HAP-1 (cell line): ENCODE measurements around the gene CFAP251.

Source experiments
- DNase-seq, 2 experiments: peaks; one replicate each; pipeline ENCODE4 v3.0.0-alpha.2; 2016 to 2020; ENCODE audit warnings: low spot score in 2 of 2
- H3K27me3 ChIP-seq: fragments of 250-450 bp; sonication (Bioruptor Pico); 2 replicates; pipeline ENCODE4 v1.5.1; 2020; ENCODE audit warnings: low read depth, mild to moderate bottlenecking, moderate library complexity
- H3K36me3 ChIP-seq: fragments of 250-450 bp; sonication (Bioruptor Pico); replicated peaks from 2 replicates; pipeline ENCODE4 v1.5.1; 2020; ENCODE audit warnings: mild to moderate bottlenecking
- H3K4me1 ChIP-seq: fragments of 250-450 bp; sonication (Bioruptor Pico); 2 replicates; pipeline ENCODE4 v1.5.1; 2020; ENCODE audit warnings: mild to moderate bottlenecking
- H3K4me3 ChIP-seq: fragments of 250-450 bp; sonication (Bioruptor Pico); 2 replicates; pipeline ENCODE4 v1.5.1; 2020; ENCODE audit warnings: mild to moderate bottlenecking, moderate library complexity
- H3K9me3 ChIP-seq: fragments of 250-450 bp; sonication (Bioruptor Pico); 2 replicates; pipeline ENCODE4 v1.5.1; 2020; ENCODE audit warnings: mild to moderate bottlenecking, moderate library complexity
- in situ Hi-C: fragments of 300-500 bp; cut with MboI; formaldehyde crosslinking; loops from 3 replicates; pipeline ENCODE4 v1.14.3; 2020; ENCODE audit warnings: low sequenced_read_pairs, inconsistent platforms, mixed read lengths

The CFAP251 gene

GRCh38 chr12:121943926-121944325, 25.5 kb downstream of the CFAP251 start:
- Histone ChIP-seq H3K36me3 (no peaks in the 10 kb centered on the region), H3K4me1 (no peaks in the 10 kb centered on the region), H3K4me3 (no peak overlapping the region), H3K27me3 (no peaks in the 10 kb centered on the region), H3K9me3 (no peaks in the 10 kb centered on the region)
- DNase-seq = no peak
- in situ Hi-C loops = no loop called here

GRCh38 chr12:121946313-121947025, 28.1 kb downstream of the CFAP251 start:
- Histone ChIP-seq H3K27me3 (no peaks in the 10 kb centered on the region), H3K9me3 (no peaks in the 10 kb centered on the region), H3K4me3 (no peak overlapping the region), H3K36me3 (no peaks in the 10 kb centered on the region), H3K4me1 (no peaks in the 10 kb centered on the region)
- no peak for DNase-seq
- in situ Hi-C loops = no loop called here

GRCh38 chr12:121947981-121948380, 29.6 kb downstream of the CFAP251 start:
- no peak for DNase-seq
- Histone ChIP-seq H3K4me1 (no peaks in the 10 kb centered on the region), H3K9me3 (no peaks in the 10 kb centered on the region), H3K4me3 (no peak overlapping the region), H3K36me3 (no peaks in the 10 kb centered on the region), H3K27me3 (no peaks in the 10 kb centered on the region)
- in situ Hi-C loops = no loop called here

GRCh38 chr12:121949648-121950397, 31.4 kb downstream of the CFAP251 start:
- H3K27me3 ChIP-seq = no peaks in the 10 kb centered on the region
- no peaks in the 10 kb centered on the region for H3K9me3 ChIP-seq
- no peaks in the 10 kb centered on the region for H3K4me1 ChIP-seq
- in situ Hi-C loops = no loop called here
- DNase-seq = no peak
- no peak overlapping the region for H3K4me3 ChIP-seq
- H3K36me3 ChIP-seq = no peaks in the 10 kb centered on the region

- Histone ChIP-seq H3K4me1 (peaks cover 5% of the 10 kb centered on the region), H3K27me3 (no peaks in the 10 kb centered on the region), H3K36me3 (no peaks in the 10 kb centered on the region), H3K4me3 (no peak overlapping the region), H3K9me3 (no peaks in the 10 kb centered on the region)
- in situ Hi-C loops = no loop called here
- no peak for DNase-seq
These were observed 34.8 kb downstream of the CFAP251 start for GRCh38 chr12:121953117-121953692.

- Histone ChIP-seq H3K4me3 (no peak overlapping the region), H3K9me3 (no peaks in the 10 kb centered on the region), H3K4me1 (peaks cover 5% of the 10 kb centered on the region), H3K27me3 (no peaks in the 10 kb centered on the region), H3K36me3 (no peaks in the 10 kb centered on the region)
- in situ Hi-C loops = no loop called here
- no peak for DNase-seq
These were observed 35.3 kb downstream of the CFAP251 start for GRCh38 chr12:121953695-121954094.

GRCh38 chr12:121955258-121956237, 37.2 kb downstream of the CFAP251 start:
- no peak for DNase-seq
- no peaks in the 10 kb centered on the region for H3K9me3 ChIP-seq
- H3K4me1 ChIP-seq = peaks cover 5% of the 10 kb centered on the region
- no peak overlapping the region for H3K4me3 ChIP-seq
- in situ Hi-C loops = no loop called here
- no peaks in the 10 kb centered on the region for H3K27me3 ChIP-seq
- H3K36me3 ChIP-seq = no peaks in the 10 kb centered on the region

GRCh38 chr12:121957861-121958515, 39.6 kb downstream of the CFAP251 start:
- Histone ChIP-seq H3K4me1 (peaks cover 5% of the 10 kb centered on the region), H3K27me3 (no peaks in the 10 kb centered on the region), H3K4me3 (no peak overlapping the region), H3K9me3 (no peaks in the 10 kb centered on the region), H3K36me3 (no peaks in the 10 kb centered on the region)
- in situ Hi-C loops = no loop called here
- no peak for DNase-seq

- H3K4me3 ChIP-seq = no peak overlapping the region
- no peaks in the 10 kb centered on the region for H3K27me3 ChIP-seq
- H3K36me3 ChIP-seq = no peaks in the 10 kb centered on the region
- DNase-seq = no peak
- in situ Hi-C loops = no loop called here
- H3K9me3 ChIP-seq = no peaks in the 10 kb centered on the region
- H3K4me1 ChIP-seq = peaks cover 5% of the 10 kb centered on the region
These were observed 40.3 kb downstream of the CFAP251 start for GRCh38 chr12:121958541-121959240.

GRCh38 chr12:121960541-121960940, 42.1 kb downstream of the CFAP251 start:
- Histone ChIP-seq H3K36me3 (no peaks in the 10 kb centered on the region), H3K4me1 (peaks cover 18% of the 10 kb centered on the region), H3K9me3 (no peaks in the 10 kb centered on the region), H3K4me3 (no peak overlapping the region), H3K27me3 (no peaks in the 10 kb centered on the region)
- no peak for DNase-seq
- in situ Hi-C loops = no loop called here

- no peaks in the 10 kb centered on the region for H3K27me3 ChIP-seq
These were observed 42.9 kb downstream of the CFAP251 start for GRCh38 chr12:121961195-121961879.

GRCh38 chr12:121963341-121964018, 45.1 kb downstream of the CFAP251 start:
- in situ Hi-C loops = no loop called here
- no peaks in the 10 kb centered on the region for H3K9me3 ChIP-seq
- H3K27me3 ChIP-seq = no peaks in the 10 kb centered on the region
- H3K36me3 ChIP-seq = no peaks in the 10 kb centered on the region
- peaks cover 14% of the 10 kb centered on the region for H3K4me1 ChIP-seq
- DNase-seq = no peak
- no peak overlapping the region for H3K4me3 ChIP-seq

More at GRCh38 chr12:121961195-121961879, 42.9 kb downstream of the CFAP251 start:
- Histone ChIP-seq H3K36me3 (no peaks in the 10 kb centered on the region), H3K9me3 (no peaks in the 10 kb centered on the region), H3K4me3 (no peak overlapping the region), H3K4me1 (peaks cover 19% of the 10 kb centered on the region)
- no peak for DNase-seq
- in situ Hi-C loops = no loop called here
